HG02588 (cell line): ENCODE measurements around the gene NSMCE4A.
"Not testable (repeated sequence)": the region's sequence is repeated elsewhere in the genome, so short reads cannot be mapped to it uniquely, and the experiment has no call there.

Source experiments
- ATAC-seq: cut with Tn5 transposase; IDR thresholded peaks from one replicate; pipeline ENCODE4 v1.9.1; 2021; ENCODE audit warnings: mild to moderate bottlenecking, moderate library complexity; ENCODE audit not compliant: unreplicated experiment

Gene NSMCE4A

DNA sequence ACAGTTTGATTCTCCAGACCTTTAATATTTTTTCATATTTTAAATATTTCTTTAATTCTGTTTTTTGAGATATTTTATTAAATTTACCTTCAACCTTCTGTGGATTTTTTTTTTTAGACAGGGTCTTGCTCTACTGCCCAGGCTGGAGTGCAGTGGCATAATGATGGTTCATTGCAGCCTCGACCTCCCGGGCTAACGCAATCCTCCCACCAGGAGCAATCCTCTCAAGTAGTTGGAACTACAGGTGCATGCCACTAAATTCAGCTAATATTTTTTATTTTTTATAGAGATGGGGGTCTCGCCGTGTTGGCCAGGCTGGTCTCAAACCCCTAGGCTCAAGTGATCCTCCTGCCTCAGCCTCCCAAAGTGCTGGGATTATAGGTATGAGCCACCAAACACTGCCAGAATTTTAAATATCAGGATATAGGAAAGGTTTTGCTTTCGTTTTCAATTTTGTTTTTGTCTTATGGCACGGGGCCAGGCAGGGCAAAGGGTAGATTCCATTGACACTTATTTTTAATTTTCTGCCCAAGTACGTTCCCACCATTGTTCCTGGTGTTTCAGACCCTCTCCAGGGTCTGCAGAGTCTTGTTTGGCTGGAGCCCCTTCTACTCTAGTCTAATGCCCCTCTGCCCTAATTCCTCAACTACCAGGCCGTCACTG lies 15.1 kb upstream of the NSMCE4A start:
- ATAC-seq: no peak

DNA sequence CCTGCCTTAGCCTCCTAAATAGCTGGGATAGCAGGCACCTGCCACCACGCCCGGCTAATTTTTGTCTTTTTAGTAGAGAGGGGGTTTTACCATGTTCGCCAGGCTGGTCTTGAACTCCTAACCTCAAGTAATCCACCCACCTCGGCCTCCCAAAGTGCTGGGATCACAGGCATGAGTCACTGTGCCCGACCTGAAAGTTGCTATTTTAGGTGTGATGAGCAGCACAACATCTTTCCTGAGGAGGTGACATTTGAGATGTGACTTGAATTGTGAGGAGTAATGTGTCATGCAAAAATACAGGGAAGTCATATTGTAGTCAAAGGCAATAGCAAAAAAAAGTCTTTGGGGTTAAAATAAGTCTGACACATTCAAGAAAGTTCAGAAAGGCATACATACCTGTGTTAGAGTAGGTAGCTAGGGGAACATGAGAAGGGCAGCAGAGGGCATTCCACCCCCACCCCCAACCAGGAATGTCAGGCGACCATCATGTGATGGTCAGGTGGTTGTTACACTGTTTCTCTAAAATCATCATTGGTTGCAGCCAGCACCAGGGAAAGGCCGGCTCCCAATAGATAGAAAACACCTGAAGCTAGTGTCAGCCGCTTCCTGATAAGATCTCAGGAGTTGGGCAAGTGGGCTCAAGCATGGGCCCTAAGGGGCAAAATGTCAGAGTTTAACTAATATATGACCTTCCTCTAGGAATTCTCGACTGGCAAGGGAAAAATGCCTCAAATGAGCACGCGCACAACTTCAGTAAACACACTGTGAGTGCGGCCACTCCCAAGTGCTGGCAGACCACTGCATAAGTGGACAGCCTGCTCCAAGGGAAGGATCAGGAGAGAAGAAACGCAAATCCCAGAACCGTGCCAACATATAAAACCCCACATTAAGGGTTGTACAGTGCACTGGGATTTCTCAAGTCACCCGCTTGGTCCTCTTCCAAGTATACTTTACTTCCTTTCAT lies 13.6 kb upstream of the NSMCE4A start, which contains the start of gene TACC2:
TACC2 (plus strand) TSS at position 803 of the 964 bp plus-strand sequence. CDS start 32,819 bp downstream, outside the sequence.
- no peak for ATAC-seq

DNA sequence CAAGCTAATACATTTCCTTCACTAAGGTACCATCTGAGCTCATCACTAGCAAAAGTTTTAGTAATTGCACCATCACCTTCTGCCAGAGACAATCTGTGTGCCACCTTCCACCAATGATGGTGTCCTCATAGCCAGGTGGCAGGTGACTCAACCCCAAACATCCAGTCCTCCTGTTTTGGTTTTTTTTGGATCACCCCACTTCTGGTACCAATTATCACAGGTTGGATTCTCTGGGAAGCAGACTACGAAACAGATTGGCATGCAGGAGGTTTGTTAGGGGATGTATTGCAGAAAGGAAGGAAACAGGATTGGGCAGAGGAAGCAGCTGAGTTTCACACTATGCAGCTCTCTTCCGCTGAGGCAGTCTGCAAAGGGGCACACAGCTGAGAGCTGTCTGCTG lies 9.4 kb upstream of the NSMCE4A start:
- ATAC-seq: no peak

DNA sequence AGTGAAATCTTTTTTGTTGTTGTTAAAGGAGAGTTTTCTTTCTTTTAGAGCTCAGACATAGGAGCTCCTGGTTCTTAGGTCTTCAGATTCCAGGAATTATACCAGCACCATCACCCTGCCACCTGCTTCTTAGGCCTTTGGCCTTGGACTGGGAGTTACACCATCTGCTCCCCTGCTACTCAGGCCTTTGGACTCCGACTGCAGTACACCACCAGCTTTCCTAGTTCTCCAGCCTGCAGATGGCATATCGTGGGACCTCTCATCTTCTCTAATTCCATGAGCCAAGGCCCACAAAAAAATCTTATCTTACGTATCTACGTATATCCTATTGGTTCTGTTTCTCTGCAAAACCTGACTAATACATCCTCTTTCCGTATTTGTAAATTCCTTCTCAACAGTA lies 8.8 kb upstream of the NSMCE4A start:
- ATAC-seq: no peak

DNA sequence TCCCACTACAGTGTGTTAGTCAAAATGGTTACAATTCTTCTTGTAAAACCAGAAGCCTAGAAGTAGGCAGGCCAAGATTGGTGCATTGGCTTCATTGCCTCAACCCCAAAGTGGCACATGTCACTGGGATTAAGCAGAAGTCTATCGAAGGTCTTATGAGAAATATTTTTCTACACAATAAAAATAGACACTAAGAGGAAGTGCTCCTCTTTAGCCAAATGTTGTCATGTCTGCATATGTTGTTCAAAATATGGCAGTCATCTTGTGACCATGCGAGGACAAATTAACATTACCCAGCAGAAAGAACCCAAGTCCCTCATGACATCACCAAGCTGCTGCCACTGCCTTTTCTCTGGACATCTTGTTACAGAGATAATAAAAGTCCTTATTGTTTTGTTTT lies 6.3 kb upstream of the NSMCE4A start:
- ATAC-seq: no peak

DNA sequence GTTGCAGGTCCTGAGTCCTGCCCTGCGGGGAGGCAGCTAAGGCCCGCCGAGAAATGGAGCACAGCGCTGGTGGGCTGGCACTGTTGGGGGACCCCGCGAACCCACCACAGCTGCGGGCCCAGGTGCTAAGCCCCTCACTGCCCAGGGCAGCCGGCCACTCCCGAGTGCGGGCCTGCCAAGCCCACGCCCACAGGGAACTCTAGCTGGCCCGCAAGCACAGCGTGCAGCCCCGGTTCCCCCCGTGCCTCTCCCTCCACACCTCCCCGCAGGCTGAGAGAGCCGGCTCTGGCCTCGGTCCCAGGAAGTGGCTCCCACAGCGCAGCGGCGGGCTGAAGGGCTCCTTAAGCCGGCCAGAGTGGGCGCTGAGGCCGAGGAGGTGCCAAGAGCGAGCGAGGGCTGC lies 3.5 kb upstream of the NSMCE4A start:
- ATAC-seq: no peak

DNA sequence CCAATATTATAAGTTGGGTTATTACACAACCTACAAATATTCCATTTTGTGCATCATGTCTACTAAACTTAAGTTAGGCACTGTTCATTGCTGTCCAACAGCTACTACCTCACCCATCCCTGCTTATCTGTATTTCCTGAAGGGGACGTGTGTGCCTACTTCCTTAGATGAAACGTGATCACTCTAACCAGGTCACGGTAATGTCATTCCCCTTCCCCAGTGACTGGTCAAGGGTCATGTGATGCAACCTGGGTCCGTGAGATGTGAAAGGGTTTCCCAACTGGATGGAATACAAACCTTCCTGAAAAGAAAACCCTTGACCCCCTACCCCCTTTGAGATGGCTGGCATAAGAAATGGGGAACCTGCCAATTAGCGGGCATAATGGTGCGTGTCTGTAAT lies 1.6 kb upstream of the NSMCE4A start:
- ATAC-seq: no peak

DNA sequence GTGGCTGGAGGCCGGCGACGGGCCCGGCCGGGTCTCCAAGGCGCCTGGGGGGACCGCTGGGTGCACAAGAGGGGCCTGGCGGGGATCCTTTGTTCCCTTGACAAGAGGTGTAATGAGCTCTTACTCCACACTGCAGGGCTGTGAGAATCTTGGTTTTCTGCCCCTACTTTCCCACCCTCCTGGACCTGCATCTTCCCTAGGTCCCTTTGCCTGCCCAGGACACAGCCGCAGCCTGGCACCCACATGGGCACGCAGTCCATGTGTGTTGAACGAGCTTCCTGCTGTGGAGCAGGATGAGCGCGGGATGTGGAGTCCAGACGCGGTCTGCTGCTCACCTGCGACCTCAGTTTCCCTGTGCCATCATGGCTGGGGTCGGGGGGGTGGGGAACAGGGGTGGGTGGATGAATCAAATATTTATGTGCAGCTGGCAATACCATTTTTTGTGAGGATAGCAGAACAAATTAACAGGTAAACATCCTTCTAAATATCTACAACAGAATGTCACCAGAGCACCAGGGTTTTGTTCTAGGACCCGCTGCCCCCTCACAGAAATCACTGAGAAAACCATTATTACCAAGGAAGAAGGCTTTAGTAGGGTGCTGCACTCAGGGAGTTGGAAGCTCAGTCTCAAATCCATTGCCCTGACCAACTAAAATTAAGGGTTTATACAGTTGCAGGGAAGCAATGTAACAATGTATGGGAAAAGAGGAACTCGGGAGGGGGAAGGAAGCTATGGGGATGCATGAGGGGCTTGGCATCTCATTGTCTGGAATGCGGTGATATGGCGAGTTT lies 474 bp upstream of the NSMCE4A start:
- ATAC-seq: no peak

DNA sequence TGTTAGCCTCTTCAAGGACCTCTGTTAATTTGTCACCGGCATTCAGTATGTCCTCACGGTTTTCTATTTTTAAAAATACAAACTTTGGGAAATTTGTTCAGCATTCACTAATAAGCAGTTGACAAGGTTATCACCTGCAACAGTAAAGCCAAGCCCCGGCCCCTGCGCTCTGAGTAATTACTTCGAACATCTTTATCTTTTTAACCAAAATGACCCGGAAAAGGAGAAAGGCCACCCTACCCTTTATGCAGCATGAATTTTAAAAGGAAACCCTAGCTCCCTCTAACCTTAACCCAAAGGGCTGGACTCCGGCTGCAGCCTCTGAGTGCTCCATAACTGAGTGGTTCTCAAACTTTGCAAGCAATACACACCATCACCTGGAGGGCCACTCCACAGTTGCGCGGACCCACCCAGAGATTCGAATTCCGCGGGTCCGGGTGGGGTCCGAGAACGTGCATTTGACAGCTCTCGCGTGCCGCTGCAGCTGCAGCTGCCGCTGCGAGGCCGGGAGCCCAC lies 940 bp downstream of the NSMCE4A start:
- peak; percentile 21 for ATAC-seq

DNA sequence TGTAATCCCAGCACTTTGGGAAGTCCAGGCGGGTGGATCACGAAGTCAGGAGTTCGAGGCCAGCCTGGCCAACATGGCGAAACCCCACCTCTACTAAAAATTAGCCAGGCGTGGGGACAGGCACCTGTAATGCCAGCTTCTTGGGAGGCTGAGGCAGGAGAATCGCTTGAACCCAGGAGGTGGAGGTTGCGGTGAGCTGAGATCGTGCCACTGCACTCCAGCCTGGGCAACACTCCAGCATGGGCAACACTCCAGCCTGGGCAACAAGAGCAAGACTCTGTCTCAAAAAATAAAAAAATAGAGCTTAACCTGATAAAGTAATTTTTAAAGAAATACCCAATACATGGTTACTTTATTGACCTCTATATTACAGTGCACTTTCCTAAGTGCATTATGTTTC lies 5.9 kb downstream of the NSMCE4A start:
- ATAC-seq: not testable (repeated sequence)

DNA sequence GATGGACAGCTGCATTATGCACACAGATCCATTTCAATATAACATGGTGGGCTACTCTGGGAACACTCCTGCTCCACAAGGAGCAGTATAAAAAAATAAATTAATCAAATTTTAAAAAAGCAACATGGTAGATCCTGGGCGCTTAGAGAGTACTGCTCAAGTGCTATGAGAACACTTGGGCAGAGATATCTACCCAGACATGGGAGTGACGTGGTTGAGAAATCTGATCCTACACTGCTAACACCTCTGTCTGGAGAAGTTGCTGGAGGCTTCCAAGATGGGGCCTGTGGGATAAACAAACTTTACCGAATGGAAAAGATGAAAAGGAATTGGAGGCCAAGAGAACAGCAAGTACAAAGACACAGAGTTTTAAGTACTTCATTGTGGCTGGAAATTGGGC lies 9.0 kb downstream of the NSMCE4A start:
- no peak for ATAC-seq

DNA sequence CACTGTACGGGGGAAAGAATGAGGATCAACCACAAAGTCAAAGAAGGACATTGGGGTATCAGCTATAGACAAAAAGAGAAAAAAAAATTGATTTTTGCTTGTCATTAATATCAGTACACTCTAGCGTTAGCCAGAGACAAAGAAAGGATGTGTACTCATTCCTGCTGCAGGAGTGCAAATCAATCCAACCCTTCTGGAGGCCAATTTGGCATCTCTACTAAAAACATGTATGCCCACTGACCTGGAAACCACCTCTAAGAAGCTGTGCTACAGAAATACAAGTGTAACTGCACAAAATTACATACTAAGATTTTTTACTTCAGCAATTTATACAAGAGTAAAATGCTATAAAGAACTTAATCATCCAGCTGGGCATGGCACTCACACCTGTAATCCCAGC lies 13.6 kb downstream of the NSMCE4A start:
- ATAC-seq: no peak

DNA sequence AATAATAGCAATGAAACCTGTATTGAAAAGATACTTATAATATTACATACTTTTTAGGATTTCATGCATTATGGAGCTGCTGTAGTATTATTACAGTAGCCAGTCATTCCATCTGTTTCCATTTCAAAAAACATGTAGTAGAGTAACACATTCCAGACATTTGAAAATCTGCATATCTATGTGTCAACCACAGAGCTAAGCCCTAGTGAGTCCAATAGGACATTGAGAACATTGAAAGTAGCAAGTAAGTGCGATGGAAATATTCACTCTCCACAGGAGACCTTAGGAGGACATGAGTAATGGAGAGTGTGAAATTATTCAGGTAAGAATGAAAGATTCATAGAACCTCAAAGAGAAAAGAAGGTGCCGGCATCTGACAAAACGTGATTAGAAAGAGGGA lies 15.3 kb downstream of the NSMCE4A start:
- ATAC-seq: no peak

DNA sequence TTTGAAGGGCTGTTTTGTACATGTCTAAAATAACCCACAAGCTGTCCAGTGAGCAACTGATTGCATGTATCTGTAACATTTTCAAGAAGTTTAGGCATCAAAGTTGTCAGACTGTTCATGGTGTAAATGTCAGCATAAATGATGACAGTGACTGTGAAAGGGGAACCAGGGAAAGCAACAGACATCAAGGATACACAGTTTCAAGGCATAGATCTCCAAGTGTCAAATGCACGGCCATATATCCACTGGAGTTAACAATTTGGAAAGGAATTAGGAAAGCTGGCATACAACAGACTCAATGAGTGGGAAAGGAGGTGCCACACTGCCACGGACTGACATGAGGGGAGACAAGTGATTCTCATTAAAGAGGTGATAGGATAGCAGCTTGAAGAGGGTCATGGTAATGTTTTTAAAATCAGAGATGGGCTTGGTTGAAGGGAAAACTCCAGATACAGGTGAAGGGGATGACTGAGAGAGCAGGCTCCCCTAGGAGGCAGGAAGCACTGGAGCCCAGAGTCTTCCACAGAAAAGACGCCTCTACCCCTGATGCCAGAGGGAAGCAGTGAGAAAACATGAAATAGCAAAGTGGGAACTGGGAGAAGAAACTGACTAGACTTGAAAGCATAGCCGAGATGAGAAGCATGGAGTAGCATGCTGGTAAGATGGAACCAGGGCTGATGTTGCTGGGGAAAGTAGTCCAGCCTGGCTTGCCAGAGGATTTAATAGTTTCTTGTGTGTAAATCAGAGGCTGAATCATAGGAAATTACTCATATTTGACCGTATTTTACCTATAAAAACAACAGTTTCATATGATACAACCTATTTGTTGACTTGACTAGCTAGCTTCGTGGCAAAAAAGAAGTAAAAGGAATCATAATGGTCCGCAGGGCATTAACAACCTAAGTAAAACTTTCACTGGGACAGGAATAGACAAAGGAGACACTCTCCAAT lies 18.6 kb downstream of the NSMCE4A start:
- no peak for ATAC-seq

DNA sequence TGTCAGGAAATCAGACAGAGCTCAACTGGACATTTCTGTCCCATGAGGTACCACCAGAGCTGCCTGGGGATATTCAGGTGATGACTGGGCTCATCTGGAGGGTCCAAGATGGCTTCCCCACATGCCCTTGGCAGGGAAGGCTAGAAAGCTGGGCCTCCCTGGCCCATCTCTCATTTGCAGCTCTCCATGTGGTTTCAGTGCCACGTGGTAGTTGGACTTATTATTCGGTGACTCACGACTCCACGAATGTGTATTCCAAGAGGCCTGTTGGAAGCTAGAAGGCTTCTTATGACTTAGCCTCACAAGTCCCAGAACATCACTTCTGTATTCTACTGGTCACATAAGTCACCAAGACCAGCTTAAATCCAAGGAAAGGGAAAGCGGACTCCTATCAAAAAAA lies 22.8 kb downstream of the NSMCE4A start:
- no peak for ATAC-seq

DNA sequence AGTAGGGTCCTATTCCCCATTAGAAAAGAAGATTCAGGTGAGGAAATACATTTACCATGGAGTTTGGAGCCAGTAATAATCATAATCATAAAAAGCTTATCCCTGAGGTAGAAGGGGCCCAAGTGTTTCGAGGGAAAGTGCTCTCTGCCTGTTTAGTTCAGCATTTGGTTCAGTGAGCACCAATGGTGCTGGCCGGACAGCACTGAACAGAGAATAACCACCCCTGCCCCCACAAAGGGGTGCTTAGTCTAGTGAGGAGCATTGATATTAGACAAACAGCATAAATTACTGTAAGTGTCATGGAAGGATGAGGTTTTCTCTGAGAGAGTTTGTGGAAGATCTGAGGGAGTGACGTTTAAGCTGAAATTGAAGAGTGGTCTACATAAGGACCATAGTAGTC lies 25.6 kb downstream of the NSMCE4A start:
- ATAC-seq: no peak

DNA sequence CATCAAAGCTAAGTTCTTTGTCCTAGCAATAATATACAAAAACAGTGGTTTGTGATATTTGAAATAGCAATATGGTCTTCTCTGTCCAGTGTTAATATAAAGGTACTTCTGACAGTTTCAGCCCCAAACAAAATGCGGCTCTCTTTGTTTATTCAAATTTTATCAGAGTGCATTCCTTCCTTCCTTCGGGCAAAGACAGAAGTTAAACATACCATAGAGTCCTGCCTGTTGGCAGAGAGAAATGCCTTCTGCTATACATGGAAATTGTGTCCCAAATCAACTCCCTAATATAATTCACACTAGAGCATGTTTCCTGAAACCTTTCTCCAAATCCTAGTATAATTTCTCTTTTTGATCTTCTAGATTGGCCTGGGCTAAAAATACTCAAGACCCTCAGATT lies 26.0 kb downstream of the NSMCE4A start:
- ATAC-seq: no peak

DNA sequence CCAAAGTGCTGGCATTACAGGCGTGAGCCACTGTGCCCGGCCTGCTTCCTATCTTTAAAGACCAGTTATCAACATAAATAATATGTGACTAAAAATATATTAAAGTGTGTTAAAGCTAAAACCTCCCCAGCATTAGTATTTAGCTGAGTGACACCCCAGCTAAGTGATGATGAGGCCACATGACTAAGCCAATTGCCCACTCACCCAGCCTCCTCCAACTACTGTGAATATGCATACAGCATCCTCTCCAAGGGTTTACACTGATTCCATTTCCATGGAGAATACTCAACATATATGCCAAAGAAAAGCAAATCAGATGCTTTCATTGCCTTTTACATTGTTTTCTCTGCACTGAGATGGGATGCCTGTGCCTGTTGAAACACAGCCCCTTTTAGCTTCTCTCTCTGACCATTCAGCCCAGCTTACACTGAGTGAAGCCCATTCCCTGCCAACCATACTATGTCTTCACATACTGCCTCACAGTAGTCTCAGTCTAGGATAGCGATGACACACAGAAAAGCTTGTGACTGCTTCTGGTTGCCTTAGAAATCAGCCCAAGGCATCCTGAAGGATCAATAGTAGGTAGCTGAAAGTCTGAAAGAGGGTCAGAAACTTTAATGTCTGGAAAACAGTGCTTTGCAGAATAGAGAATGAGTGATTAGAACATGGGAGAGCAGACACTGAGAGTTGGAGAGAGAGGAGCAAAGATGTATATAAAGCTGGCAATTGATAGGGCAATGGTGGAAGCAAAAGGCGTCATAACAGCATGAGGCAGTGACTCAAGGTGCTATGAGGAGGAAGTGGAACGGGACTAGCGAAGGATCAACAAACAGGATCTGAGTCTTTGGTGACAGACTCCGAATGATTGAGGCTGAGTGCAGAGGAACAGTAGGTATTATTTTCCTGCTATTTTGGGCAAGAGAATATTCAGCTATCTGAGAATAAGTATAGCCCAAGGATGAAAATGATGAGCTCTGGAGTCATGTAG lies 27.4 kb downstream of the NSMCE4A start:
- no peak for ATAC-seq
